Measurements from ENCODE around the gene UBR4. TPM values are rescaled to one million over a fixed set of nuclear protein-coding genes. Genes with fewer than 3 reads are reported as not detected.

Gene UBR4
- total RNA-seq, 2 donors from 2014 or later: 148 to 151 TPM

- H3K36me3 Mint-ChIP-seq (ENCODE audit: low read depth): peaks cover 93% of the 10 kb centered on the region
- no peaks in the 10 kb centered on the region for H3K4me1 Mint-ChIP-seq
- no peak overlapping the region for H3K4me3 Mint-ChIP-seq
- Histone ChIP-seq H3K9me3 (ENCODE audit: control insufficient read depth, low read length) (no peaks in the 10 kb centered on the region), H3K4me3 (ENCODE audit: low read length) (no peak overlapping the region), H3K36me3 (ENCODE audit: control insufficient read depth, insufficient read depth, low read length) (peaks cover 100% of the 10 kb centered on the region), H3K27me3 (ENCODE audit: control insufficient read depth, insufficient read depth, low read length, poor library complexity, severe bottlenecking) (no peaks in the 10 kb centered on the region), H3K4me1 (ENCODE audit: control insufficient read depth, insufficient read depth, low read length) (no peaks in the 10 kb centered on the region), H3K27ac (ENCODE audit: low read depth, low read length) (no peak overlapping the region), H3K9ac (ENCODE audit: extremely low read depth, low read length, poor library complexity, severe bottlenecking) (no peak overlapping the region)
- no peaks in the 10 kb centered on the region for H3K9me3 Mint-ChIP-seq
- no peak overlapping the region for H3K27ac Mint-ChIP-seq
- no peak for DNase-seq
- WGBS, 2 experiments (ENCODE audit: insufficient coverage in 1 of 2, insufficient read length in 1 of 2): 95 to 98% methylated on average over 12 to 16 of the region's 16 CpGs
- no peaks in the 10 kb centered on the region for H3K27me3 Mint-ChIP-seq (ENCODE audit: insufficient read depth)
- no peak for TF ChIP-seq CTCF (conservative IDR thresholded peaks at IDR 0.05)
Measured at GRCh38 chr1:19079541-19080472, 130.3 kb downstream of the UBR4 start.

GRCh38 chr1:19078536-19078935 lies 131.5 kb downstream of the UBR4 start:
- Mint-ChIP-seq H3K4me1 (no peaks in the 10 kb centered on the region), H3K9me3 (no peaks in the 10 kb centered on the region), H3K27me3 (ENCODE audit: insufficient read depth) (no peaks in the 10 kb centered on the region), H3K27ac (no peak overlapping the region), H3K4me3 (no peak overlapping the region), H3K36me3 (ENCODE audit: low read depth) (peaks cover 90% of the 10 kb centered on the region)
- H3K4me3 ChIP-seq (ENCODE audit: low read length): no peak overlapping the region
- no peaks in the 10 kb centered on the region for H3K27me3 ChIP-seq (ENCODE audit: control insufficient read depth, insufficient read depth, low read length, poor library complexity, severe bottlenecking)
- no peak overlapping the region for H3K27ac ChIP-seq (ENCODE audit: low read depth, low read length)
- 91 to 98% methylated on average over 4 of the region's 4 CpGs for WGBS, 2 experiments (ENCODE audit: insufficient coverage in 1 of 2, insufficient read length in 1 of 2)
- DNase-seq: no peak
- H3K9me3 ChIP-seq (ENCODE audit: control insufficient read depth, low read length): no peaks in the 10 kb centered on the region
- TF ChIP-seq CTCF (conservative IDR thresholded peaks at IDR 0.05): no peak
- H3K4me1 ChIP-seq (ENCODE audit: control insufficient read depth, insufficient read depth, low read length): no peaks in the 10 kb centered on the region
- peaks cover 94% of the 10 kb centered on the region for H3K36me3 ChIP-seq (ENCODE audit: control insufficient read depth, insufficient read depth, low read length)
- no peak overlapping the region for H3K9ac ChIP-seq (ENCODE audit: extremely low read depth, low read length, poor library complexity, severe bottlenecking)

GRCh38 chr1:19076841-19077616 lies 133.0 kb downstream of the UBR4 start:
- no peaks in the 10 kb centered on the region for H3K27me3 ChIP-seq (ENCODE audit: control insufficient read depth, insufficient read depth, low read length, poor library complexity, severe bottlenecking)
- no peak overlapping the region for H3K4me3 ChIP-seq (ENCODE audit: low read length)
- H3K9ac ChIP-seq (ENCODE audit: extremely low read depth, low read length, poor library complexity, severe bottlenecking): no peak overlapping the region
- no peak for DNase-seq
- H3K9me3 Mint-ChIP-seq: no peaks in the 10 kb centered on the region
- TF ChIP-seq CTCF (conservative IDR thresholded peaks at IDR 0.05): no peak
- H3K9me3 ChIP-seq (ENCODE audit: control insufficient read depth, low read length): no peaks in the 10 kb centered on the region
- H3K27ac Mint-ChIP-seq: no peak overlapping the region
- peaks cover 91% of the 10 kb centered on the region for H3K36me3 ChIP-seq (ENCODE audit: control insufficient read depth, insufficient read depth, low read length)
- H3K4me1 Mint-ChIP-seq: no peaks in the 10 kb centered on the region
- H3K27me3 Mint-ChIP-seq (ENCODE audit: insufficient read depth): no peaks in the 10 kb centered on the region
- WGBS, 2 experiments (ENCODE audit: insufficient coverage in 1 of 2, insufficient read length in 1 of 2): 90 to 91% methylated on average over 14 to 20 of the region's 20 CpGs
- no peaks in the 10 kb centered on the region for H3K4me1 ChIP-seq (ENCODE audit: control insufficient read depth, insufficient read depth, low read length)
- H3K27ac ChIP-seq (ENCODE audit: low read depth, low read length): no peak overlapping the region
- peaks cover 87% of the 10 kb centered on the region for H3K36me3 Mint-ChIP-seq (ENCODE audit: low read depth)
- H3K4me3 Mint-ChIP-seq: no peak overlapping the region
